GM21723 (cell line): ENCODE results near the gene ZNF491.
"Not testable (repeated sequence)": the region's sequence is repeated elsewhere in the genome, so short reads cannot be mapped to it uniquely, and the experiment has no call there.

Source experiments
- ATAC-seq: cut with Tn5 transposase; IDR thresholded peaks from one replicate; pipeline ENCODE4 v1.9.1; 2021; ENCODE audit warnings: mild to moderate bottlenecking, moderate library complexity; ENCODE audit not compliant: unreplicated experiment

The ZNF491 gene

GRCh38 chr19:11798391-11799330 lies at the start of gene ZNF491:
ZNF491 (plus strand) TSS chr19:11798523; CDS start chr19:11805954, 7,431 bp downstream.
- peak; percentile 93 for ATAC-seq

- ATAC-seq = no peak
Measured at GRCh38 chr19:11749751-11750150, 48.6 kb upstream of the ZNF491 start.

GRCh38 chr19:11752244-11752736 lies 46.0 kb upstream of the ZNF491 start:
- ATAC-seq = no peak

GRCh38 chr19:11754663-11755062 lies 43.7 kb upstream of the ZNF491 start:
- no peak for ATAC-seq

GRCh38 chr19:11756965-11757364 lies 41.4 kb upstream of the ZNF491 start:
- no peak for ATAC-seq

GRCh38 chr19:11759805-11760204 lies 38.5 kb upstream of the ZNF491 start:
- ATAC-seq = no peak

GRCh38 chr19:11763117-11763516 lies 35.2 kb upstream of the ZNF491 start:
- no peak for ATAC-seq

- ATAC-seq = no peak
Measured at GRCh38 chr19:11763611-11764010, 34.7 kb upstream of the ZNF491 start.

GRCh38 chr19:11766597-11767591 lies 31.4 kb upstream of the ZNF491 start, which contains the start of gene ZNF441:
ZNF441 (plus strand) TSS chr19:11767000; CDS start chr19:11767194, 194 bp downstream.
- peak; percentile 91 for ATAC-seq

- ATAC-seq = peak; percentile 31
Measured at GRCh38 chr19:11767633-11768133, 30.6 kb upstream of the ZNF491 start.

- ATAC-seq = no peak
Measured at GRCh38 chr19:11769995-11770394, 28.3 kb upstream of the ZNF491 start.

GRCh38 chr19:11771520-11771919 lies 26.8 kb upstream of the ZNF491 start:
- ATAC-seq = not testable (repeated sequence)

GRCh38 chr19:11776669-11777068 lies 21.7 kb upstream of the ZNF491 start:
- not testable (repeated sequence) for ATAC-seq

GRCh38 chr19:11780431-11781020 lies 17.8 kb upstream of the ZNF491 start:
- no peak for ATAC-seq

GRCh38 chr19:11781295-11782057 lies 16.8 kb upstream of the ZNF491 start:
- no peak for ATAC-seq

GRCh38 chr19:11783767-11784166 lies 14.6 kb upstream of the ZNF491 start:
- ATAC-seq = no peak

GRCh38 chr19:11784356-11784755 lies 14.0 kb upstream of the ZNF491 start:
- ATAC-seq = no peak

GRCh38 chr19:11787536-11787935 lies 10.8 kb upstream of the ZNF491 start:
- ATAC-seq = no peak

- ATAC-seq = no peak
Measured at GRCh38 chr19:11792942-11793341, 5.4 kb upstream of the ZNF491 start.

GRCh38 chr19:11797491-11797890 lies 832 bp upstream of the ZNF491 start:
- ATAC-seq = peak; percentile 54
